ENCODE data around the gene SFXN5. TPM values are rescaled to one million over a fixed set of nuclear protein-coding genes. Genes with fewer than 3 reads are reported as not detected.

SFXN5 gene
- total RNA-seq, 2 donors from 2014 or later = 12.8 to 23.2 TPM

GRCh38 chr2:72985136-72985535 is 86.4 kb downstream of the SFXN5 start:
- Histone ChIP-seq H3K4me1 (replicated peaks) (no peaks in the 10 kb centered on the region), H3K27me3 (replicated peaks; ENCODE audit: insufficient read depth) (no peaks in the 10 kb centered on the region), H3K36me3 (no peaks in the 10 kb centered on the region), H3K4me3 (no peak overlapping the region), H3K9me3 (no peaks in the 10 kb centered on the region), H3K27ac (no peak overlapping the region)
- no peak for DNase-seq (ENCODE audit: low spot score)
- WGBS = 96% methylated on average over 5 of the region's 5 CpGs
- intact Hi-C loops (cut with DNase I) = no loop called here
- TF ChIP-seq POLR2AphosphoS5 (IDR thresholded peaks at IDR 0.05) = no peak
- no peak for TF ChIP-seq POLR2A (IDR thresholded peaks at IDR 0.05)
- no peak for TF ChIP-seq CTCF (IDR thresholded peaks at IDR 0.05)

GRCh38 chr2:72984172-72984671 is 87.3 kb downstream of the SFXN5 start:
- H3K9me3 ChIP-seq = no peaks in the 10 kb centered on the region
- TF ChIP-seq POLR2A (IDR thresholded peaks at IDR 0.05) (no peak), POLR2AphosphoS5 (IDR thresholded peaks at IDR 0.05) (no peak), CTCF (IDR thresholded peaks at IDR 0.05) (no peak)
- no peaks in the 10 kb centered on the region for H3K27me3 ChIP-seq (replicated peaks; ENCODE audit: insufficient read depth)
- 86% methylated on average over 7 of the region's 7 CpGs for WGBS
- no peaks in the 10 kb centered on the region for H3K4me1 ChIP-seq (replicated peaks)
- intact Hi-C loops (cut with DNase I) = no loop called here
- no peak for DNase-seq (ENCODE audit: low spot score)
- no peaks in the 10 kb centered on the region for H3K36me3 ChIP-seq
- H3K4me3 ChIP-seq = no peak overlapping the region
- no peak overlapping the region for H3K27ac ChIP-seq

GRCh38 chr2:72983500-72984161 is 87.9 kb downstream of the SFXN5 start:
- TF ChIP-seq CTCF (IDR thresholded peaks at IDR 0.05) = no peak
- TF ChIP-seq POLR2A (IDR thresholded peaks at IDR 0.05) = no peak
- TF ChIP-seq POLR2AphosphoS5 (IDR thresholded peaks at IDR 0.05) = no peak
- WGBS = 75% methylated on average over 10 of the region's 10 CpGs
- no peak overlapping the region for H3K4me3 ChIP-seq
- no peak overlapping the region for H3K27ac ChIP-seq
- no peaks in the 10 kb centered on the region for H3K36me3 ChIP-seq
- H3K9me3 ChIP-seq = no peaks in the 10 kb centered on the region
- no peaks in the 10 kb centered on the region for H3K27me3 ChIP-seq (replicated peaks; ENCODE audit: insufficient read depth)
- DNase-seq (ENCODE audit: low spot score) = no peak
- H3K4me1 ChIP-seq (replicated peaks) = no peaks in the 10 kb centered on the region
- intact Hi-C loops (cut with DNase I) = no loop called here

- TF ChIP-seq POLR2A (IDR thresholded peaks at IDR 0.05) (no peak), POLR2AphosphoS5 (IDR thresholded peaks at IDR 0.05) (no peak), CTCF (IDR thresholded peaks at IDR 0.05) (no peak)
- intact Hi-C loops (cut with DNase I) = no loop called here
Measured at GRCh38 chr2:72982781-72983499, 88.6 kb downstream of the SFXN5 start.

More at GRCh38 chr2:72982781-72983499, 88.6 kb downstream of the SFXN5 start:
- DNase-seq (ENCODE audit: low spot score) = no peak
- no peak overlapping the region for H3K4me3 ChIP-seq
- no peak overlapping the region for H3K27ac ChIP-seq
- WGBS = 89% methylated on average over 11 of the region's 11 CpGs
- H3K9me3 ChIP-seq = no peaks in the 10 kb centered on the region
- no peaks in the 10 kb centered on the region for H3K36me3 ChIP-seq
- H3K27me3 ChIP-seq (replicated peaks; ENCODE audit: insufficient read depth) = no peaks in the 10 kb centered on the region
- no peaks in the 10 kb centered on the region for H3K4me1 ChIP-seq (replicated peaks)

Measured in prostate gland (tissue), 2 donors.